ENCODE results near the gene MCF2L. TPM values are rescaled to one million over a fixed set of nuclear protein-coding genes. Genes with fewer than 3 reads are reported as not detected.

MCF2L gene
- polyA plus RNA-seq, 1 experiment, result 0.02 TPM

- TF ChIP-seq CTCF (IDR thresholded peaks at IDR 0.05; ENCODE audit: insufficient read depth, low read depth, low read length), result no peak
- DNase-seq (ENCODE audit: low read depth), result no peak
- Histone ChIP-seq H3K4me3 (ENCODE audit: low read depth, low read length) (no peak overlapping the region), H3K36me3 (ENCODE audit: control insufficient read depth, insufficient read depth, low read length) (no peaks in the 10 kb centered on the region), H3K27me3 (ENCODE audit: control insufficient read depth, insufficient read depth, low read length) (0 out of 2 replicates have a peak, but pooled peaks cover 3% of the 10 kb centered on the region)
- CTCF ChIA-PET, result interaction anchor here (2.3 kb wide), 1 partner anchor 8 kb away, joined by 5 read pairs; no protein-coding TSS in a partner anchor
- POLR2A ChIA-PET, result no interaction called here
Observed at GRCh38 chr13:112977525-112977924, 8.5 kb downstream of the MCF2L start.

GRCh38 chr13:112978561-112979405, 9.8 kb downstream of the MCF2L start:
- no peak overlapping the region for H3K4me3 ChIP-seq (ENCODE audit: low read depth, low read length)
- 0 out of 2 replicates have a peak, but pooled peaks cover 3% of the 10 kb centered on the region for H3K27me3 ChIP-seq (ENCODE audit: control insufficient read depth, insufficient read depth, low read length)
- H3K36me3 ChIP-seq (ENCODE audit: control insufficient read depth, insufficient read depth, low read length), result no peaks in the 10 kb centered on the region
- CTCF ChIA-PET, result interaction anchor here (0.6 to 2.3 kb wide), 2 partner anchors 9 to 164 kb away, joined by 3 to 5 read pairs; no protein-coding TSS in a partner anchor
- TF ChIP-seq CTCF (IDR thresholded peaks at IDR 0.05; ENCODE audit: insufficient read depth, low read depth, low read length), result no peak
- POLR2A ChIA-PET, result no interaction called here
- DNase-seq (ENCODE audit: low read depth), result no peak

GRCh38 chr13:112979406-112979902, 10.4 kb downstream of the MCF2L start:
- Histone ChIP-seq H3K36me3 (ENCODE audit: control insufficient read depth, insufficient read depth, low read length) (no peaks in the 10 kb centered on the region), H3K4me3 (ENCODE audit: low read depth, low read length) (no peak overlapping the region), H3K27me3 (ENCODE audit: control insufficient read depth, insufficient read depth, low read length) (0 out of 2 replicates have a peak, but pooled peaks cover 3% of the 10 kb centered on the region)
- no peak for DNase-seq (ENCODE audit: low read depth)
- TF ChIP-seq CTCF (IDR thresholded peaks at IDR 0.05; ENCODE audit: insufficient read depth, low read depth, low read length), result no peak
- CTCF ChIA-PET, result interaction anchor here (2.3 kb wide), 1 partner anchor 10 kb away, joined by 5 read pairs; no protein-coding TSS in a partner anchor
- POLR2A ChIA-PET, result no interaction called here

- Histone ChIP-seq H3K36me3 (ENCODE audit: control insufficient read depth, insufficient read depth, low read length) (no peaks in the 10 kb centered on the region), H3K27me3 (ENCODE audit: control insufficient read depth, insufficient read depth, low read length) (0 out of 2 replicates have a peak, but pooled peaks cover 5% of the 10 kb centered on the region), H3K4me3 (ENCODE audit: low read depth, low read length) (no peak overlapping the region)
- ChIA-PET POLR2A (no interaction called here), CTCF (no interaction called here)
- no peak for TF ChIP-seq CTCF (IDR thresholded peaks at IDR 0.05; ENCODE audit: insufficient read depth, low read depth, low read length)
- no peak for DNase-seq (ENCODE audit: low read depth)
Observed at GRCh38 chr13:112980434-112980833, 11.4 kb downstream of the MCF2L start.

GRCh38 chr13:112981451-112981850, 12.4 kb downstream of the MCF2L start:
- ChIA-PET CTCF (no interaction called here), POLR2A (no interaction called here)

More at GRCh38 chr13:112981451-112981850, 12.4 kb downstream of the MCF2L start:
- TF ChIP-seq CTCF (IDR thresholded peaks at IDR 0.05; ENCODE audit: insufficient read depth, low read depth, low read length), result no peak
- Histone ChIP-seq H3K4me3 (ENCODE audit: low read depth, low read length) (no peak overlapping the region), H3K36me3 (ENCODE audit: control insufficient read depth, insufficient read depth, low read length) (no peaks in the 10 kb centered on the region), H3K27me3 (ENCODE audit: control insufficient read depth, insufficient read depth, low read length) (0 out of 2 replicates have a peak, but pooled peaks cover 5% of the 10 kb centered on the region)
- no peak for DNase-seq (ENCODE audit: low read depth)
